Suprapubic skin (tissue), 4 donors: ENCODE data around the gene MIGA1.

Experiments used
- EP300 ChIP-seq: sonication (generic); formaldehyde crosslinking; IDR thresholded peaks from one replicate; pipeline ENCODE4 v1.6.1; 2017; ENCODE audit warnings: antibody characterized with exemption
- POLR2A ChIP-seq, 2 donors: fragments of 450-650 bp; IDR thresholded peaks; one replicate each; pipeline ENCODE4 v1.6.1; 2017; ENCODE audit warnings: antibody characterized with exemption in 2 of 2, mild to moderate bottlenecking in 2 of 2, moderate library complexity in 2 of 2
- POLR2AphosphoS5 ChIP-seq, 3 donors: sonication (generic); formaldehyde crosslinking; IDR thresholded peaks; one replicate each; pipeline ENCODE4 v1.6.1; 2017; ENCODE audit warnings: antibody characterized with exemption in 3 of 3
- TF ChIP-seq, protein P1 (sequence below), 2 donors: fragments of 200-600 bp in 1 of 2; fragments of 450-650 bp in 1 of 2; sonication (generic) in 1 of 2; IDR thresholded peaks; one replicate each; pipeline ENCODE4 v1.5.1; 2016 to 2019; ENCODE audit warnings: antibody characterized with exemption in 2 of 2, mild to moderate bottlenecking in 1 of 2, moderate library complexity in 1 of 2

DNA sequence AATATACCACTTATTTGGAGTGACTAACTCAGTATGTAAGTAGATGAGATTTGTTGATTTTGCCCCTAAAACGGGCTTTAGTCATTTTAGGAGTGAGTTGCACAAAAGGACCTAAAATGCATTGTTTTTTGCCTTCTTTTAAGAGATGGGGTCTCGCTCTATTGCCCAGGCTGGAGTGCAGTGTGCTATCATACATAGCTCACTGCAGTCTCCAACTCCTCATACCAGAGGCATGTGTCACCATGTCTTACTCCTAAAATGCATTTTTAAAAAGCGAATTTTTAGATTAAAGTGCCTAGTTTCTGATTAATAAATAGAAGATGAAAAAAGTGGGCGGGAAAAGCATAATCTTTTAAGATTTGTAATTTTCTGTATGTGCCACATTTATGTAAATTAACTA, 97.4 kb downstream of the MIGA1 start:
- TF ChIP-seq POLR2A (IDR thresholded peaks at IDR 0.05) (no peak), POLR2AphosphoS5 (IDR thresholded peaks at IDR 0.05) (no peak), EP300 (no peak)
- TF ChIP-seq, protein P1, sequence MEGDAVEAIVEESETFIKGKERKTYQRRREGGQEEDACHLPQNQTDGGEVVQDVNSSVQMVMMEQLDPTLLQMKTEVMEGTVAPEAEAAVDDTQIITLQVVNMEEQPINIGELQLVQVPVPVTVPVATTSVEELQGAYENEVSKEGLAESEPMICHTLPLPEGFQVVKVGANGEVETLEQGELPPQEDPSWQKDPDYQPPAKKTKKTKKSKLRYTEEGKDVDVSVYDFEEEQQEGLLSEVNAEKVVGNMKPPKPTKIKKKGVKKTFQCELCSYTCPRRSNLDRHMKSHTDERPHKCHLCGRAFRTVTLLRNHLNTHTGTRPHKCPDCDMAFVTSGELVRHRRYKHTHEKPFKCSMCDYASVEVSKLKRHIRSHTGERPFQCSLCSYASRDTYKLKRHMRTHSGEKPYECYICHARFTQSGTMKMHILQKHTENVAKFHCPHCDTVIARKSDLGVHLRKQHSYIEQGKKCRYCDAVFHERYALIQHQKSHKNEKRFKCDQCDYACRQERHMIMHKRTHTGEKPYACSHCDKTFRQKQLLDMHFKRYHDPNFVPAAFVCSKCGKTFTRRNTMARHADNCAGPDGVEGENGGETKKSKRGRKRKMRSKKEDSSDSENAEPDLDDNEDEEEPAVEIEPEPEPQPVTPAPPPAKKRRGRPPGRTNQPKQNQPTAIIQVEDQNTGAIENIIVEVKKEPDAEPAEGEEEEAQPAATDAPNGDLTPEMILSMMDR (IDR thresholded peaks at IDR 0.05): no peak
